COLO829 (cell line): ENCODE results near the gene NABP2.
A peak's percentile ranks its signal among the peaks of the same experiment; 100 is the strongest.

Experiments used
- DNase-seq: peaks from one replicate; pipeline ENCODE4 v3.0.0; 2012; ENCODE audit warnings: low spot score

Gene NABP2

DNA sequence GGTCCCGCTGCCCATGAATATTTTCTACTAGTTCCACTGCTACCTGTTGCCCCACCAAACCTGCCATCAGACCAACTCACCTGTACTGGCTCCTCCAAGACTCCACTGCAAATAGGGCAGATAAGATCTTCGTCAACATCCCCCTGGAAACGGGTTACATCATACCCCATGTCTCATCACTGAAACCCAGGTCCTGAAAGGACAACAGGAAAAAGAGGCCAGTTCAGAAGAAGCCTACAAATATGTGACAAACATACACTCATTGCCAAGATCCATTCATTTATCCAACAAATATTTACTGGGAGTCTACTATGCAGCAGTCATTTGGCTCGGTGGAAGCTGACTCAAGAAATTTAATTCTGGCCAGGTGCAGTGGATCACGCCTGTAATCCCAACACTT is 10.3 kb upstream of the NABP2 start:
- DNase-seq, result no peak

DNA sequence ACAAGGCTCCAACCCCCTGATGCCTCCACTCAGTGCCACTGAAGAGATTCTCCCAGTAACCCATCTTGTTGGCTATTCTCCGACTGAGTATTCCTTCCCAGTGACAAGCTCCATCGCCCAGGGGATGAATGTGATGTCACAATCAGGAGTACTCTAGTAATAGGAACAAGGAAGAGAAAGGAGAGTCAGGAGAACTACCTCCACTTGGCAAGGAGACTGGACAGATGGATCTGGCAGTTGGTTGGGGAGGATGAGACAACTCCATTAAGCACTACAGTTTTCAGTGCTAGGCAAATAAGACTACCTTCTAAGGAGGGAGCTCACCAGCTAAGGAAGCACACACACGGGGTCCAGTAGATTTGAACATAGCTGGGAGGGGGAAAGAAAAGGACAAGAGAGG is 7.7 kb upstream of the NABP2 start:
- DNase-seq, result no peak

DNA sequence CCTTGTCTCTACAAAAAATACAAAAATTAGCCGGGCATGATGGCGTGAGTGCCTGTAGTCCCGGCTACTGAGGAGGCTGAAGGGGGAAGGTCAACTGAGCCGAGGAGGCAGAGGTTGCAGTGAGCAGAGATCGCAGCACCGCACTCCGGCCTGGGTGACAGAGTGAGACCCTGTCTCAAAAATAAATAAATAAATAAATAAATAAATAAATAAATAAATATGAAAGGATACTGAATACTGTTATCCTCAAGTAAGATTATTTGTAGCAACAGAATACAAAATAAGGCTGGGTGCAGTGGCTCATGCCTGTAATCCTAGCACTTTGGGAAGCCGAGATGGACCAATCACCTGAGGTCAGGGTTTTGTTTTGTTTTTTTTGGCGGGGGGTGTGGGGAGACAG is 4.3 kb upstream of the NABP2 start:
- DNase-seq, result no peak

DNA sequence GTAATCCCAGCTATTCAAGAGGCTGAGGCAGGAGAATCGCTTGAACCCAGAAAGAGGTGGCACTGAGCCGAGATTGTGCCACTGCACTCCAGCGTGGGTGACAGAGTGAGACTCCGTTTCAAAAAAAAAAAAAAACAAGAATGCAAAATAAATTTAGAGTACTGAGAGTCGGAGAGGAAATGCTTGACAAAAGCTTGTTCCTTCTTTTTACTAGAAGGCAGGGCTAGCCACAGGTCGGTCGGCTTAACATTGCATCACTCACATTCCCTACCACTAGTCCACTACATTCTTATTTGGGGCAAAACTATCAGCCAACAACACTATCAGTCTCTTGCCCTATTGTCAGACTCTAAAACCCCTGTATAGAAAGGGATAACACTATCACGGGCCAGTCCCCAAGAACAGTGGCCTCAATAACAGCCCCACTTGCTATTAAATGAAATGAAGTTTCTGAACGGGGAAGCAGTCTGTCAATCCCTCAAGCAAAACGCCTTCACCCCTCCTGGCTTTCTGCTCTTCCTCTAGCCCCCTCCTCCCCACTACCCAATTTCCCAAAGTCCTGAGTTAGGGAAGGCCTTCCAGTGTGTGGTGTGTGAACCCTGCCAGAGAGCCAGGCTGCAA is 3.4 kb upstream of the NABP2 start:
- DNase-seq, result no peak

DNA sequence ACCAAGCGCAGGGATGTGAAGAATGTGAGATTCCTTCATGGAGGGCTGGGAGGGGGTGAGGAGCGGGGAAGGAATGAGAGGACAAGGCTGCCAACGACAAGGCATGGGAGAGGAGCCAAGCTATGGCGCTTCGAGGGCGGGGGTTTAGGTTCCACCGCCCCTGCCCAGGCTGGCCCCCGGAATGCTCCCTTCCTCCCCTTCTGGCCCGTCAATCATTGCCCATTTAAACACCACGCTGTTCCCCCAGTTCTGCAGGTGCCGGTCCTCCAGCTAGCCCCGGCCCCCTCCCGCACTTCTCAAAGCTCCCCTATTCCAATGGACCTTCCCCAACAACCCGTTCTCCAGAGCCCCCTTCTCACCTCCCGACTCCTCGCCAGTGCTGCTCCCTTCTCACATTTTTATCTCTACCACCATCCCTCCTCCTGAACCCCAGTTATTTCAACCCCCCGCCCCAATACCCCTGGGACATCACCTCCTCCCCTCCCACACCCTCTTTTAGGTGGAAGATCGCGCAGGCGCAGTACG is 2.8 kb upstream of the NABP2 start:
- peak; percentile 66 for DNase-seq

DNA sequence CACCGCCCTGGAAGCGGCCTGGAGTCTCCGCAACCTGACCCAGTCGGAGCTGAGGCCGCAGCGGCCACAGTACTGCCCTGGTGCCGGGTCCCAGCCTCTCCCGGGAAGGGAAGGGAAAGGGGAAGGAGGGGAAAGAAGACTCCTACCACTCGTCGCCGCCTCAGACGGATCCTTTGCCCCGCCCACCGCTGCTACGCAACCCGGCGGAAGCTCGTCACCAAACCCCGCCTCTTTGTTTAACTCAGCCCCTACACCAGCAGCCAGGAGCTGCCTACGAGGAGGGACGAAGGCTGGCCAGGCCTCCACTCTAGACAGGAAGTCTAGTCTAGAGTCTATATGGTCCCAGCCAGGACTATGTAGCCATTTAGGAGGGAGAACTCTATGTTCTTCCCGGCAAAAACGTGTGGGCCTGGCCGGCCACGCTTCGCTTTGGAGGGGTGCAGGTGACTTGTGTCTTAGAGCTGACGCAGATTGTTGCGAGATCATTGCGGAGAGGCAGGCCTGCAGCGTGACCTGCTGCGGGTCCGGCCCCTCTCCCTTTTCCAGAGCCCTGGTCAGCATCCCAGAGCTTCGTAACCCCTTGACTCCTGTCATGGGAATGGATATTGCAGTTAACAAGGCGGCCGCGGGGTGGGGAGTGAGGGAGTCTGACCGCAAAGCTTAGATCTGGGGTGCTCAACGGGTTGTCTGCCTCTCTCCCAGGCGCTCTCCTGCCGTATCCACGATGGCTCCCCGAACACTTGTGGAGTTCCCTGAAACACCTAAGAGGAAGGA is 2.2 kb upstream of the NABP2 start, which contains the start of gene RNF41:
TSS of gene RNF41 (minus strand) at position 166 of the 774 bp plus-strand sequence. CDS start 7,875 bp downstream, outside the sequence.
- DNase-seq, result peak; percentile 98

DNA sequence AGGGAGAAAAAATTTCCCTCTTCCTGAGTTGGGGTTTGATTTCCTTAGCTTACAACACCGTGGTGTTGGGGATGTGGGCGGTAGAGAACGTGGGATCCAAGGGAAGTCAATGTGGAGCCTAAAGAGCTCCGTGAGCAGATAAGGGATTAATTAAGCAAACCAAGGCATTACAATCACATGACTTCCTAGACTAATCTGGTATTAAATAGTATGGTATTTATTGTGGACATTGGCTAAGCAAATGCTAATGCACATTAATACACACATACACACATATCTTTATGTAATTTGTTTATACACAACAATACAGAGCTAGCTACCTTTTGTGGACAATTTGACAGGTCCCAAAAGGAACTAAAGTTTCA is 1.6 kb upstream of the NABP2 start:
- DNase-seq, result no peak

DNA sequence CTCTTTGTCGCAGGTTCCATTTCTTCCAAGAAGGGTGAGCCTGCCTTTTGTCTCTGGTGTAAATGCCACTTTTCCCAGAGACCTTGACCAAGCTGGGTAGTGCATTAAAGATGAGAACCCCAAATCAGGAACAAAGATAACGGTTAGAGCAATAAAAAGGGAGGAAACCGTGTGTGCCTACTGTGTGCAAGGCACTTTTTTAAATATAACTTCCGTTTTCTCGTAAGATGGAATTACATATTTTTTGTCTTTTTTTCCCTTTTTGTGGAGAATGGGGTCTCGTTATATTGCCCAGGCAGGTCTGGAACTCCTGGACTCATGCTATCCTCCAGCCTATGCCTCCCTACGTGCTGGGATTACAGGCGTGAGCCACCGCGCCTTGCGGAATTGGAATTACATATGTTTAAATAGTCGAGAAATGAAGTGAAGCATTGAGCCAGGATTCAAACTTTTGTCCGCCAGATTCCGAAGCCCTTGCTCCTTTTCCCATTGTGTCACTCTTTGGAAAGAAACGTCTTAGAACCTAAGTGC is 506 bp upstream of the NABP2 start:
- DNase-seq, result no peak

DNA sequence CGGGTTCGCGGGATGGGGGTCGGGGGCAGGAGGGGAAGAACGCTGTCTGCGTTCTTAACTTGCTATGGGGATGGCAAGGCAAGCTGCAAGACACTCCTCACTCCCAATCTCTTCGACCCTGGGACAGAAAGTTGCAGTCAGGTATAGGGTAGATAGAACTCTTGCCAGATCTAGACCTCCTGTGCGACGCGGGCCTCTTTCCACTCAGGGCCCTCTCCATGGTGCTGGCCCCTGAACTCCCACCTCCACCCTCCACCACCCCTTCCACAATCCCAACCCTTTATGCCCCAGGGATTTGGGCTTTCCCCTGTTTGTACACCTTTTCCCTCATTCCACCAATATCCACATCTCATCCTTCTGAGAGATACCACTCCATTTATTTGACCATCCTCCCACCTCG is 812 bp downstream of the NABP2 start:
- DNase-seq, result no peak

DNA sequence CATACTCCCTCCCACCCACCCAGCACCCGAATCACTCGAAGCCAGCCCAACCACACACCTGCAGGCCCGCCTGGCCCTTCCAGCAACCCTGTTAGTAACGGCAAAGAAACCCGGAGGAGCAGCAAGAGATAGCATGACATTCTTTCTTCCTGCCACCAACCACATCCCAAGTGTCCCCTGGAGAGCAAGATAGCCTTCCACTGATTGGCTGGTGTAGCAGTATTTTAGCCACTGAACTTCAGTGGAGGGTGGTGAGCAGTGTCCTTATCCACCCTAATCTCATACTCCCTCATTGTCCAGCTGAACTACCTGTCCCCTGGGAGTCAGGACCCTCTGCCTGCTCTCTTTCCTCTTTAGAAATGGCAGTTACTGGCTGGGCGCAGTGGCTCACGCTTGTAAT is 4.9 kb downstream of the NABP2 start:
- DNase-seq, result no peak

DNA sequence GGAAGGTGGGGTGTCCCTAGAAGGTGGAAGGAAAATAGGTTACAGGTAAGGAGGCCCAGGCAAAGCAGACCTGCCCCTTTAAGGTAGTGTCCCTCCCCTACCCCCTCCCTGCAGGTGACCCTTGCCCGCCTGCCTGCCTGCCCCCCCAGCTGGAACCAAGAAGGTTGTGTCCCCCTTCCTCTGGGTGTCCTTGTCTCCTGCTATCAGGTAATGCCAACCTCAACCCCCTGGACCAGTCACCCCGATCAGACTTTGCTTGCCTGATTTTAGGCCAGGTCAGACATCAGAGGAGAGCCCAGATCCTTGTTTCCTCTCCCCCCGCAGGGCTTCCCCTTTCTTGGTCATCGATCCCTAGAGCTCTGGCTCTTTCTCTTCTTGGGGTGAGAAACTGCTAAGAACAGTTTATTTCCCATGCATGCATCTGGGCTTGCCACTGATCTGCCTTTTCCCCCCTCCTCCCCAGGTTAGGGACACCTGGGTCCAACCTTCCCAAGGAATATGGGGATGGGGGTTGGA is 5.8 kb downstream of the NABP2 start, which contains the start of gene SLC39A5:
TSS of gene SLC39A5 (plus strand) at position 136 of the 516 bp plus-strand sequence. CDS start 1,224 bp downstream, outside the sequence.
- DNase-seq, result no peak

DNA sequence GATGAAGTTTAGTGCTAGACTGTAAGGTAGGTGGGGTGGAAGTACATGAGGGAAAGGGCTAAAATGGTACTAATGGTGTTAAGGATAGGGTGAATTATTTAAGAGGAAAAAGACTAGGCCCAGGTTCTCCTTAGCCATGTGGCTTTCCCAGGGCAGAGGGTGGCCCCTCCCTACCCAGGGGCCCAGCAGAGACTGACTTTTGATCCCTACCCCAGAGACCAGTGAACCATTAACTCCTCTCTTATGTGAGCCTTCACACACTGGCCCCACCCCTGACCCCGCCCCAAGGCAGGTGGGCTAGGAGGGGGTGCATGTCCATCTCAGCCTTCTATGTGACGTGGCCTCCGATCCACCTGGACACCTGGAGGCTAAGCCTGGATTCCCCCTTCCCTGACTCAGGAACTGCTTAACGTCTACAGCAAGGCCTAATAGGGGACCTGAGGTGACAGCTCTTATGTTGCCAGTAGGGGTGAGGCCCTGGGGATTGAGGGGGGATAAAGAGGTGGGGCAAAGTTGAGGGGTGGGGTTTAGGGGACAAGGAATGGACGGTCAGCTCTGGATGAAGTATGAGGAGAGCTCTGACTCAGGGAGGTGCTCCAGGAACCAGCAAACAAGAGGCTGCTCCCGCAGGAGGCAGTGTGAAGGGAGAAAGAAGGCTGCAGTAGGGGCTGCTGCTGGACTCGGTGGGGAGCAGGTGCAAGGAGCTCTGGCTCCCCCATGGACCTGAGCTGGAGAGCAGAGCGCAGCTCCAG is 6.5 kb downstream of the NABP2 start:
- no peak for DNase-seq

DNA sequence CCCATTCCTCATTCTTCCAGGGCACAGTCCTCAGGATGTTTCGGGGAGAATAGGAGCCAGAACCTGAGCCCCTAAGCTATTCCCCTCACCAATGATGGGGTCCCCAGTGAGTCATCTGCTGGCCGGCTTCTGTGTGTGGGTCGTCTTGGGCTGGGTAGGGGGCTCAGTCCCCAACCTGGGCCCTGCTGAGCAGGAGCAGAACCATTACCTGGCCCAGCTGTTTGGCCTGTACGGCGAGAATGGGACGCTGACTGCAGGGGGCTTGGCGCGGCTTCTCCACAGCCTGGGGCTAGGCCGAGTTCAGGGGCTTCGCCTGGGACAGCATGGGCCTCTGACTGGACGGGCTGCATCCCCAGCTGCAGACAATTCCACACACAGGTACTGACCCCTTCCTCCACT is 7.0 kb downstream of the NABP2 start:
- DNase-seq, result no peak

DNA sequence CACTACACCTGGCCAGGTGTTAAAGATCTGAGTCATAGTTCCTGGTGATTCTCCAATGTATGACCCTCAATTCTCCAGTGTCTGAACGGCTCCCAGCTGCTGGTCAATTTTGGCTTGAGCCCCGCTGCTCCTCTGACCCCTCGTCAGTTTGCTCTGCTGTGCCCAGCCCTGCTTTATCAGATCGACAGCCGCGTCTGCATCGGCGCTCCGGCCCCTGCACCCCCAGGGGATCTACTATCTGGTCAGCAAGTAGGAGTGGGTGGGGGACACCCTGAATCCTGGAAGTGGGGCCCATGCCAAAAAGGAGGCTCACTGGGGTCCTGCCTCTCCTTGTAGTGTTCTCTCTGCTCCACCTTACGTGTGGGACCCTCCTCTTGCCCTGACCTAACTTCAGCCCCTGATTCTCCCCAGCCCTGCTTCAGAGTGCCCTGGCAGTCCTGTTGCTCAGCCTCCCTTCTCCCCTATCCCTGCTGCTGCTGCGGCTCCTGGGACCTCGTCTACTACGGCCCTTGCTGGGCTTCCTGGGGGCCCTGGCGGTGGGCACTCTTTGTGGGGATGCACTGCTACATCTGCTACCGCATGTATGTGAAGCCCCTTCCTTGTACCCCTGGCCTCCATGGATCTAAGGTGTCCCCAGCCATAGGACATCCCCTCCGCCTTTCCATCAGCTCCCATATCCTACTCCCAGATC is 10.7 kb downstream of the NABP2 start:
- DNase-seq, result no peak

DNA sequence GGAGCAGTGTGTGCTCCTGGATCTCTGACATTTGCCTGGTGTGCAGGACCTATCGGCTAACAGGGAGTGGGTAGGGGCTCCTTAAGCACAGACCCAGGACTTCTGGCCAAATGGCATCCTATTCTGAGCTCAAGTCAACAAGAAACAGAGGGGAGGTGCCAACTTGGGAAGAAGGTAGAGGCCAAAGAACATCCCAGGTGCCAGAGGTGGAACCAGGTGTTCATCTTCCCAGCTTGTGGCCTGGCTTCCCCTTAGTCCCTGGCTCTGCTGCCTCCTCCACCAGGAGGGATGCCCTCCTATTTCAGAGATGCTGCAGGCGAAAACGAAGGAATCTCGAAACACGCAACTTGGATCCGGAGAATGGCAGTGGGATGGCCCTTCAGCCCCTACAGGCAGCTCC is 11.9 kb downstream of the NABP2 start:
- DNase-seq, result no peak

DNA sequence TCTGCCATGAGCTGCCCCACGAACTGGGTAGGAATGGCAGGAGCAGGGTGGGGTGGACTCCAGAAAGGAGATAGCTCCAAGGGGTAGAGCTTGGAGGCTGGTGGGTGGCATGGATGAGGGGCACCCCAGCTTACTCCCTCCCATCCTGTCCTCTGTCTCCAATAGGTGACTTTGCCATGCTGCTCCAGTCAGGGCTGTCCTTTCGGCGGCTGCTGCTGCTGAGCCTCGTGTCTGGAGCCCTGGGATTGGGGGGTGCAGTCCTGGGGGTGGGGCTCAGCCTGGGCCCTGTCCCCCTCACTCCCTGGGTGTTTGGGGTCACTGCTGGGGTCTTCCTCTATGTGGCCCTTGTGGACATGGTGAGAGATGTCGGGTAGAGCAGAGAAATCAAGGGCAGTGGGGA is 12.8 kb downstream of the NABP2 start:
- DNase-seq, result no peak

DNA sequence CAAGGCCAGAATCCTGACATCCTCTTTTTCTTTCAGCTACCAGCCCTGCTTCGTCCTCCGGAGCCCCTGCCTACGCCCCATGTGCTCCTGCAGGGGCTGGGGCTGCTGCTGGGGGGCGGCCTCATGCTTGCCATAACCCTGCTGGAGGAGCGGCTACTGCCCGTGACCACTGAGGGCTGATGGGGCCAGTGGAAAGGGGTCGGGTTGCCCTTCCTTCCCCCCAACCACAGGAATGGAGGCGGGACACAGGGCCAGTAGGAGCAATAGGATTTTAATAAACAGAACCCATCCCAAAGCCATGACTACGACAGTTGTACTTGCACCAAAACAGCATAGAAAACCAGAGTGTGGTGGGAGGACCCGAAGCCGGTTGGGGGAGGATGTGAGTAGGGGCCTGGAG is 13.4 kb downstream of the NABP2 start:
- DNase-seq, result no peak

DNA sequence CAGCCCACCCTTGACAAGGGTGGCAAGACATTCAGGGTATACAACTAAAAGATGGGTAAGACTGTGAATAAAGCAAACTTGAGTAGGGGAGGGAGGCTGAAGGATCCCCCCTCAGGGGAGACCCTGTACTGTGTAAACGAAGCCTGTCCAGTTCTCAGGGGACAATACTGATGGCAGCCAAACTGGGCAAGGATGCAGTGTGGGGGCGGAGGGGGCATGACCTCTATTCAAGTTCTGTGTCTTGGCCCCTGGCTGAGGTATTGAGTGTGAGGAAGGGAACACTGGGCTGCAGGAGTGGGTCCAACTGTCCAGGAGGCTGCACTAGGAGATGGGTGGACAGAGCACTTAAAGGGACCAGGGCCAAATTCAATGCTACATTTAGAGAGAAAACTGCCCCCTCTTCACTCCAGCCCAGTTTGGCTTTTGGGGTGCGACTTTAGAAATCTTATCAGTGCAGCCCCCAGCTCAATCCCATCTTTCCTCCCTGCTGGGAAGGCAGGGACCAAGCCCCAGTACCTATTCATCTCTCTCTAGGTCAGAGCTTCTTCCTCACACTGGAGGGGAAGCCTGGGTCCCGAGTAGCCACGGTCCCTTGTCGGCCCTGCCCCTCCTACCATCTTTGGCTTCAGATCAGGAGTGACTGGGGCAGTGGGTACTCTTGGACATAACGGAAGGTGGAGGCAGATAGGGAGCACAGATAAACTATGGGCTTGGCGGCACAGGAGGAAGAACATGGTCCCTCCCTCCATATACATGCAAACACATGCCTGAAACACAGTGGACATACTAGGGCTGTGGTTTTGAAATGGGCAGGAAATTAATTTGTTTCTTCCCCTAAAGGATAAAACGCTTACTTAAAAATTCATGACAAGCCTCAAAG is 17.5 kb downstream of the NABP2 start:
- DNase-seq, result no peak

DNA sequence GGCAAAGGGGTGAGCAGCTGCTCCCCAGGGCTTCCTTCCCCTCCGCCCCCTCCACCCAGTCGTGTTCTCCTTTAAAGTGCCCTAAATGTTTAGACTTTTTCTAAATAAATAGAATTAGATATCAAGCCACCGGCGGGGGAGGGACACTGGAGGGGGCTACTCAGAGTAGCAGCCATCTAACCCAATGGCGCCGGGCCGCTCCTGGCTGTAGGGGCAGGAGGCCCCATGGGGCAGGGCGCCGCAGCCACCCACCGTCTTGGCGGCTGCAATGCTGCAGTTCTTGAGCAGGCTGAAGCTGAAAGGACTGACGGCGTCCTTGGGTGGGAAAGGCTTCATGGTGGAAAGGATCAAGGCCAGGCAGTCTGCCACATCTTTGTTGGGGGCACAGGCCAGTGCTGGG is 18.8 kb downstream of the NABP2 start:
- DNase-seq, result no peak

DNA sequence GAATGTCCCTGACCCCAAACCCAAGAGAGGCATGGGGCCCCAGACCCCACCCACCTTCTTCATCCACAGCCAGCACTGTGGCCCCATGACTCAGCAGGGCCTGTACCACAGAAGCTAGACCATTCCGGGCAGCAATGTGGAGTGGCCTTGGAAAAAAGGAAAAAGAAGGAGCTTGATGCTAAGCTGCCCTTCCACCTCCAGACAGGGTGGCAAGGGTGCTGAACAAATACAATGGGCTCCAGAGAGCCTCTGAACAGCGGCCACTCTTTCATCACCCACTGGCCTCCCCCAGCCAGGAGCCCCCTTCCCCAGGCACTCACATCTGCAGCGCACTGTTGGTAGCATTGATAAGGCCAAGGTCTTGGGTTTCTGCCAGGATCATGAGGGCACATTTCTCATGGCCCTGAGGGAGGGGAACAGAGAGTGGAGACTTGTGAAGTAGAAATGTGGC is 19.6 kb downstream of the NABP2 start:
- no peak for DNase-seq

DNA sequence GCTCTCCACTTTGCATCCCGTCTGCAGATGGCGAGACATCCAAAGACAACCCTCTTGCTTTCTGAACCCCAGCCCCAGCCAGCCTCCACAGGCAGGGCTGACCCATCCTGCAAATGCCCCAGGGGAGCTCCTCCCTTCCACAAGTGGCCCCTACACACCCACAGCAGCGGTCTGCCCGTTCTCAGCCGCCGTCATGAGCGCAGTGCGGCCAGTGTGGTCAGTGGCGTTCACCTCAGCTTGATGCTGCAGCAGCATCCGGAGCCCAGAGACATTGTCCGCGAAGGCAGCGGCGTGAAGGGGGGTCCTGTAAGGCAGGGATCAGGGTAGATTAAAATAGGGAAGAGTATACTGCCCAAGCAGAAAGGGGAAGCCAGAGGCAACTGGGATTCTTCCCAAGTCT is 20.4 kb downstream of the NABP2 start:
- no peak for DNase-seq
